IMR-90 (cell line): ENCODE measurements around the gene GPR173. TPM values are rescaled to one million over a fixed set of nuclear protein-coding genes. Genes with fewer than 3 reads are reported as not detected.

Experiments
- ATAC-seq: fragments of 200-7000 bp; cut with Tn5 transposase; 2 replicates; pipeline ENCODE4 v1.9.1; 2020; ENCODE audit warnings: low read depth, mild to moderate bottlenecking, moderate library complexity
- BruUV-seq: library from RNA; stranded (reverse); fragments of 400-500 nt; replicated peaks from 2 replicates; lab custom pipeline; 2021; lab: Mats Ljungman, UMichigan
- CTCF ChIA-PET: fragments of 300-600 bp; formaldehyde crosslinking; extraction: SDS; loops from one replicate; lab custom pipeline; 2021; ENCODE audit warnings: antibody characterized with exemption; lab: Yijun Ruan, JAX
- POLR2A ChIA-PET: fragments of 300-600 bp; sonication (Branson Sonifier 250); formaldehyde crosslinking; loops from one replicate; lab custom pipeline; 2022; ENCODE audit warnings: antibody characterized with exemption; ENCODE audit not compliant: unreplicated experiment; lab: Charles Lee
- DNase-seq: peaks from one replicate; pipeline ENCODE4 v3.0.0; 2013
- H2AFZ ChIP-seq: replicated peaks from 2 replicates; pipeline ENCODE3; 2013; ENCODE audit warnings: low read length, mild to moderate bottlenecking; ENCODE audit not compliant: poor library complexity
- H2AK5ac ChIP-seq: 2 replicates; pipeline ENCODE4 v1.6.1; 2013; ENCODE audit warnings: low read depth, low read length, inconsistent platforms
- H2AK9ac ChIP-seq: replicated peaks from 2 replicates; pipeline ENCODE3; 2013; ENCODE audit warnings: mild to moderate bottlenecking, low read depth, low read length, moderate library complexity; ENCODE audit not compliant: poor library complexity
- H2BK120ac ChIP-seq: 2 replicates; pipeline ENCODE4 v1.6.1; 2013; ENCODE audit warnings: low read depth, low read length, inconsistent platforms
- H2BK15ac ChIP-seq: 3 replicates; pipeline ENCODE4 v1.6.1; 2013; ENCODE audit warnings: low read depth, low read length, inconsistent platforms
- H2BK20ac ChIP-seq: 2 replicates; pipeline ENCODE4 v1.6.1; 2013; ENCODE audit warnings: low read depth, mild to moderate bottlenecking, inconsistent platforms, low read length, moderate library complexity
- H2BK5ac ChIP-seq: 2 replicates; pipeline ENCODE4 v1.6.1; 2013; ENCODE audit warnings: mild to moderate bottlenecking, low read depth, low read length, inconsistent platforms; ENCODE audit not compliant: poor library complexity, severe bottlenecking
- H3K14ac ChIP-seq: replicated peaks from 2 replicates; pipeline ENCODE4 v1.6.1; 2013; ENCODE audit warnings: low read depth, low read length, inconsistent platforms
- H3K18ac ChIP-seq: 2 replicates; pipeline ENCODE4 v1.6.1; 2013; ENCODE audit warnings: low read depth, low read length, control low read depth
- H3K23ac ChIP-seq: 2 replicates; pipeline ENCODE4 v1.6.1; 2013; ENCODE audit warnings: low read depth, low read length, inconsistent platforms
- H3K27ac ChIP-seq: 2 replicates; pipeline ENCODE4 v1.5.1; 2013; ENCODE audit warnings: mild to moderate bottlenecking, control low read depth, low read length; ENCODE audit not compliant: insufficient read depth
- H3K27me3 ChIP-seq: 2 replicates; pipeline ENCODE4 v1.6.1; 2013; ENCODE audit warnings: low read length; ENCODE audit not compliant: control insufficient read depth, insufficient read depth
- H3K36me3 ChIP-seq: 2 replicates; pipeline ENCODE4 v1.6.1; 2013; ENCODE audit warnings: low read length, mixed read lengths; ENCODE audit not compliant: control insufficient read depth, insufficient read depth
- H3K4ac ChIP-seq: 2 replicates; pipeline ENCODE4 v1.6.1; 2013; ENCODE audit warnings: low read depth, low read length, inconsistent platforms
- H3K4me1 ChIP-seq: 2 replicates; pipeline ENCODE4 v1.6.1; 2013; ENCODE audit warnings: low read length, mixed read lengths; ENCODE audit not compliant: control insufficient read depth, insufficient read depth
- H3K4me2 ChIP-seq: 2 replicates; pipeline ENCODE4 v1.6.1; 2013; ENCODE audit warnings: low read depth, mild to moderate bottlenecking, control low read depth, low read length, moderate library complexity
- H3K4me3 ChIP-seq: 2 replicates; pipeline ENCODE4 v1.5.1; 2013; ENCODE audit warnings: low read depth, mild to moderate bottlenecking, control low read depth, low read length, moderate library complexity; ENCODE audit not compliant: insufficient read depth
- H3K56ac ChIP-seq: 2 replicates; pipeline ENCODE4 v1.6.1; 2013; ENCODE audit warnings: low read length, inconsistent platforms; ENCODE audit not compliant: insufficient read depth; ENCODE audit errors: extremely low read depth
- H3K79me1 ChIP-seq, 2 experiments: 2 replicates each; pipeline ENCODE4 v1.6.1; 2013; ENCODE audit warnings: low read length in 2 of 2, inconsistent platforms in 1 of 2, low read depth in 1 of 2
- H3K9ac ChIP-seq: 2 replicates; pipeline ENCODE4 v1.6.1; 2013; ENCODE audit warnings: low read depth, low read length, control low read depth
- H3K9me1 ChIP-seq: 2 replicates; pipeline ENCODE4 v1.6.1; 2013; ENCODE audit warnings: low read length, inconsistent platforms; ENCODE audit not compliant: insufficient read depth
- H3K9me3 ChIP-seq: 2 replicates; pipeline ENCODE4 v1.6.1; 2013; ENCODE audit warnings: low read length; ENCODE audit not compliant: control insufficient read depth, insufficient read depth
- H4K20me1 ChIP-seq: 2 replicates; pipeline ENCODE4 v1.6.1; 2013; ENCODE audit warnings: low read length, inconsistent platforms; ENCODE audit not compliant: insufficient read depth
- H4K5ac ChIP-seq: 2 replicates; pipeline ENCODE4 v1.6.1; 2013; ENCODE audit warnings: mild to moderate bottlenecking, low read depth, low read length, control low read depth
- H4K8ac ChIP-seq, 2 experiments: 2 replicates each; pipeline ENCODE4 v1.6.1; 2013; ENCODE audit warnings: low read depth in 2 of 2, low read length in 2 of 2, control low read depth in 1 of 2, inconsistent platforms in 1 of 2
- H4K91ac ChIP-seq: 2 replicates; pipeline ENCODE4 v1.6.1; 2013; ENCODE audit warnings: low read depth, low read length, inconsistent platforms; ENCODE audit not compliant: insufficient read depth
- BHLHE40 ChIP-seq: fragments of 150-350 bp; IDR thresholded peaks from 2 replicates; pipeline ENCODE4 v1.6.1; 2016; ENCODE audit warnings: mild to moderate bottlenecking, low read depth, low read length
- CEBPB ChIP-seq: IDR thresholded peaks from 2 replicates; pipeline ENCODE4 v1.6.1; 2012; ENCODE audit warnings: low read depth, low read length, improper control_type of control experiment
- CHD1 ChIP-seq: IDR thresholded peaks from 2 replicates; pipeline ENCODE4 v1.6.1; 2012; ENCODE audit warnings: low read depth, low read length, improper control_type of control experiment
- FOS ChIP-seq: fragments of 150-350 bp; IDR thresholded peaks from 2 replicates; pipeline ENCODE4 v1.6.1; 2016; ENCODE audit warnings: low read depth, low read length
- MAFK ChIP-seq: IDR thresholded peaks from 2 replicates; pipeline ENCODE4 v1.6.1; 2012; ENCODE audit warnings: low read depth, low read length, improper control_type of control experiment
- MAZ ChIP-seq: IDR thresholded peaks from 2 replicates; pipeline ENCODE4 v1.6.1; 2012; ENCODE audit warnings: low read depth, mild to moderate bottlenecking, low read length, improper control_type of control experiment, moderate library complexity, borderline replicate concordance
- MXI1 ChIP-seq: IDR thresholded peaks from 2 replicates; pipeline ENCODE4 v1.6.1; 2012; ENCODE audit warnings: low read depth, mild to moderate bottlenecking, low read length, moderate library complexity, borderline replicate concordance
- NFE2L2 ChIP-seq: fragments of 150-350 bp; IDR thresholded peaks from 2 replicates; pipeline ENCODE4 v1.6.1; 2016; ENCODE audit warnings: low read depth, mild to moderate bottlenecking, low read length
- POLR2A ChIP-seq: IDR thresholded peaks from 2 replicates; pipeline ENCODE4 v1.6.1; 2012; ENCODE audit warnings: mild to moderate bottlenecking, low read depth, low read length
- RAD21 ChIP-seq: IDR thresholded peaks from 2 replicates; pipeline ENCODE4 v1.6.1; 2012; ENCODE audit warnings: low read length, improper control_type of control experiment
- RCOR1 ChIP-seq: IDR thresholded peaks from 2 replicates; pipeline ENCODE4 v1.6.1; 2012; ENCODE audit warnings: mild to moderate bottlenecking, low read length, improper control_type of control experiment; ENCODE audit not compliant: insufficient replicate concordance
- RFX5 ChIP-seq: IDR thresholded peaks from 2 replicates; pipeline ENCODE4 v1.8.0; 2012; ENCODE audit warnings: low read depth, mild to moderate bottlenecking, low read length, moderate library complexity
- SMC3 ChIP-seq: fragments of 150-350 bp; IDR thresholded peaks from 2 replicates; pipeline ENCODE4 v1.6.1; 2016; ENCODE audit warnings: low read depth, mild to moderate bottlenecking, antibody characterized with exemption, low read length, moderate library complexity
- WGBS, 2 experiments: methylation state at CpG; one replicate each; pipeline versions ENCODE4 v1.1.5 to v1.1.7; 2013; ENCODE audit warnings: missing lambda C conversion rate in 2 of 2; ENCODE audit not compliant: insufficient read length in 1 of 2; ENCODE audit errors: extremely low coverage in 2 of 2; 5-methylcytosine and 5-hydroxymethylcytosine counted together
- dilution Hi-C: fragments of 300-500 bp; cut with HindIII; formaldehyde crosslinking; loops from one replicate; pipeline ENCODE4 v1.14.3; 2018; ENCODE audit warnings: low sequenced_read_pairs; ENCODE audit not compliant: unreplicated experiment
- in situ Hi-C: fragments of 300-500 bp; cut with MboI; formaldehyde crosslinking; loops from 3 replicates; pipeline ENCODE4 v1.14.3; 2019; ENCODE audit warnings: low sequenced_read_pairs, inconsistent platforms, mixed read lengths
- intact Hi-C: fragments of 100-400 bp; cut with micrococcal nuclease; formaldehyde crosslinking; loops from 2 replicates; pipeline ENCODE4 v1.10.0; 2022
- polyA plus RNA-seq, 3 experiments: library from polyadenylated mRNA; depleted of rRNA; stranded (reverse); fragments of >200 nt; gene quantifications; 2 replicates each; pipeline ENCODE4 v1.2.3, GENCODE V29; 2012; ENCODE audit warnings: low replicate concordance in 1 of 3
- total RNA-seq: library from RNA; depleted of rRNA; stranded (reverse); fragments of >200 nt; gene quantifications from 2 replicates; pipeline ENCODE4 v1.2.3, GENCODE V29; 2012
- TF ChIP-seq, protein P1 (sequence below): conservative IDR thresholded peaks from 2 replicates; pipeline ENCODE4 v1.5.1; 2012; ENCODE audit warnings: mild to moderate bottlenecking, low read depth, low read length, improper control_type of control experiment
- TF ChIP-seq, protein P2 (sequence below): fragments of 150-350 bp; IDR thresholded peaks from 2 replicates; pipeline ENCODE4 v1.6.1; 2017; ENCODE audit warnings: mild to moderate bottlenecking, antibody characterized with exemption, low read length, low read depth
- TF ChIP-seq, protein P3 (sequence below): fragments of 150-350 bp; IDR thresholded peaks from 2 replicates; pipeline ENCODE4 v1.6.1; 2016; ENCODE audit warnings: low read depth, mild to moderate bottlenecking, low read length, moderate library complexity, borderline replicate concordance

The GPR173 gene
- total and polyA plus RNA-seq, 2 of the 4 experiments (the other 2 are of a cell fraction), result 0.90 to 6.1 TPM

- Histone ChIP-seq H3K4me3 (no peak overlapping the region), H2AFZ (no peak overlapping the region), H3K9me1 (peaks cover 3% of the 10 kb centered on the region; the same call in 1 of the 2 replicates), H3K23ac (no peak overlapping the region), H3K14ac (no peak overlapping the region), H3K36me3 (peaks cover 13% of the 10 kb centered on the region), H4K8ac (no peak overlapping the region), H3K56ac (no peak overlapping the region), H2AK9ac (no peak overlapping the region), H2AK5ac (no peak overlapping the region), H3K27me3 (no peaks in the 10 kb centered on the region; the same call in 1 of the 2 replicates), H2BK15ac (no peak overlapping the region), H2BK20ac (no peak overlapping the region), H3K79me1 (peaks cover 0 to 14% of the 10 kb centered on the region in 2 experiments; a peak in 2 of 4 replicates), H3K18ac (no peak overlapping the region), H3K9ac (no peak overlapping the region), H2BK5ac (no peak overlapping the region), H2BK120ac (no peak overlapping the region), H3K4me2 (no peak overlapping the region), H4K20me1 (peaks cover 7% of the 10 kb centered on the region), H3K4ac (no peak overlapping the region), H4K5ac (no peak overlapping the region), H3K4me1 (peaks cover 4% of the 10 kb centered on the region), H4K91ac (no peak overlapping the region), H3K9me3 (no peaks in the 10 kb centered on the region), H3K27ac (no peak overlapping the region)
- ATAC-seq, result no peak
- TF ChIP-seq, protein P1, sequence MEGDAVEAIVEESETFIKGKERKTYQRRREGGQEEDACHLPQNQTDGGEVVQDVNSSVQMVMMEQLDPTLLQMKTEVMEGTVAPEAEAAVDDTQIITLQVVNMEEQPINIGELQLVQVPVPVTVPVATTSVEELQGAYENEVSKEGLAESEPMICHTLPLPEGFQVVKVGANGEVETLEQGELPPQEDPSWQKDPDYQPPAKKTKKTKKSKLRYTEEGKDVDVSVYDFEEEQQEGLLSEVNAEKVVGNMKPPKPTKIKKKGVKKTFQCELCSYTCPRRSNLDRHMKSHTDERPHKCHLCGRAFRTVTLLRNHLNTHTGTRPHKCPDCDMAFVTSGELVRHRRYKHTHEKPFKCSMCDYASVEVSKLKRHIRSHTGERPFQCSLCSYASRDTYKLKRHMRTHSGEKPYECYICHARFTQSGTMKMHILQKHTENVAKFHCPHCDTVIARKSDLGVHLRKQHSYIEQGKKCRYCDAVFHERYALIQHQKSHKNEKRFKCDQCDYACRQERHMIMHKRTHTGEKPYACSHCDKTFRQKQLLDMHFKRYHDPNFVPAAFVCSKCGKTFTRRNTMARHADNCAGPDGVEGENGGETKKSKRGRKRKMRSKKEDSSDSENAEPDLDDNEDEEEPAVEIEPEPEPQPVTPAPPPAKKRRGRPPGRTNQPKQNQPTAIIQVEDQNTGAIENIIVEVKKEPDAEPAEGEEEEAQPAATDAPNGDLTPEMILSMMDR, result no peak
- TF ChIP-seq MAZ (no peak), CHD1 (no peak), NFE2L2 (no peak), MAFK (no peak), CEBPB (no peak), FOS (no peak), RFX5 (no peak), BHLHE40 (no peak), MXI1 (no peak), RCOR1 (no peak), SMC3 (no peak), POLR2A (no peak), RAD21 (no peak)
- TF ChIP-seq, protein P2, sequence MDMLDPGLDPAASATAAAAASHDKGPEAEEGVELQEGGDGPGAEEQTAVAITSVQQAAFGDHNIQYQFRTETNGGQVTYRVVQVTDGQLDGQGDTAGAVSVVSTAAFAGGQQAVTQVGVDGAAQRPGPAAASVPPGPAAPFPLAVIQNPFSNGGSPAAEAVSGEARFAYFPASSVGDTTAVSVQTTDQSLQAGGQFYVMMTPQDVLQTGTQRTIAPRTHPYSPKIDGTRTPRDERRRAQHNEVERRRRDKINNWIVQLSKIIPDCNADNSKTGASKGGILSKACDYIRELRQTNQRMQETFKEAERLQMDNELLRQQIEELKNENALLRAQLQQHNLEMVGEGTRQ, result no peak
- TF ChIP-seq, protein P3, sequence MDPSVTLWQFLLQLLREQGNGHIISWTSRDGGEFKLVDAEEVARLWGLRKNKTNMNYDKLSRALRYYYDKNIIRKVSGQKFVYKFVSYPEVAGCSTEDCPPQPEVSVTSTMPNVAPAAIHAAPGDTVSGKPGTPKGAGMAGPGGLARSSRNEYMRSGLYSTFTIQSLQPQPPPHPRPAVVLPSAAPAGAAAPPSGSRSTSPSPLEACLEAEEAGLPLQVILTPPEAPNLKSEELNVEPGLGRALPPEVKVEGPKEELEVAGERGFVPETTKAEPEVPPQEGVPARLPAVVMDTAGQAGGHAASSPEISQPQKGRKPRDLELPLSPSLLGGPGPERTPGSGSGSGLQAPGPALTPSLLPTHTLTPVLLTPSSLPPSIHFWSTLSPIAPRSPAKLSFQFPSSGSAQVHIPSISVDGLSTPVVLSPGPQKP, result no peak
- POLR2A ChIA-PET, result no interaction called here
- intact Hi-C loops, result no loop called here
- in situ Hi-C loops, result no loop called here
- CTCF ChIA-PET, result no interaction called here
- WGBS, 2 experiments, result 89% methylated on average over 21 of the region's 21 CpGs; no CpG with 5 or more reads in 1 of the 2 experiments
- dilution Hi-C loops, result no loop called here
- no TSS peak for BruUV-seq
- DNase-seq, result no peak
These were observed 28.1 kb downstream of the GPR173 start for GRCh38 chrX:53076671-53077070.
